Stomach (tissue), 9 donors: Measurements from ENCODE around the gene FKBP10. TPM values are rescaled to one million over a fixed set of nuclear protein-coding genes. Genes with fewer than 3 reads are reported as not detected.
A peak's percentile ranks its signal among the peaks of the same experiment; 100 is the strongest.

Experiments used
- DNase-seq, 2 donors: peaks; one replicate each; pipeline versions ENCODE4 v3.0.0 to v3.0.0-alpha.2; 2013 to 2019
- H3K27ac ChIP-seq, 5 donors: fragments of 200-600 bp in 4 of 5; sonication (generic) in 4 of 5; one replicate each; pipeline ENCODE4 v1.5.1; 2013 to 2019; ENCODE audit warnings: mild to moderate bottlenecking in 1 of 5, moderate library complexity in 1 of 5
- H3K27me3 ChIP-seq, 3 donors: fragments of 200-600 bp; sonication (generic); one replicate each; pipeline ENCODE4 v1.5.1; 2017 to 2019; ENCODE audit warnings: mixed run types in 1 of 3
- H3K36me3 ChIP-seq, 4 donors: fragments of 200-600 bp; sonication (generic); 1 replicate in 3 of 4; 2 replicates in 1 of 4; pipeline ENCODE4 v1.5.1; 2016 to 2019
- H3K4me1 ChIP-seq, 4 donors: fragments of 200-600 bp; sonication (generic); one replicate each; pipeline ENCODE4 v1.5.1; 2016 to 2019
- H3K4me3 ChIP-seq, 4 donors: fragments of 200-600 bp; sonication (generic) in 3 of 4; one replicate each; pipeline ENCODE4 v1.5.1; 2016 to 2019; ENCODE audit warnings: mild to moderate bottlenecking in 1 of 4
- H3K9me3 ChIP-seq, 4 donors: fragments of 200-600 bp; sonication (generic); one replicate each; pipeline ENCODE4 v1.5.1; 2016 to 2019
- EP300 ChIP-seq: sonication (generic); formaldehyde crosslinking; IDR thresholded peaks from one replicate; pipeline ENCODE4 v1.6.1; 2017; ENCODE audit warnings: antibody characterized with exemption
- POLR2A ChIP-seq, 4 donors: fragments of 450-650 bp; IDR thresholded peaks; one replicate each; pipeline ENCODE4 v1.6.1; 2016; ENCODE audit warnings: antibody characterized with exemption in 4 of 4, control low read depth in 2 of 4, mild to moderate bottlenecking in 1 of 4, moderate library complexity in 1 of 4
- POLR2AphosphoS5 ChIP-seq, 3 donors: sonication (generic); formaldehyde crosslinking; IDR thresholded peaks; one replicate each; pipeline ENCODE4 v1.6.1; 2016; ENCODE audit warnings: antibody characterized with exemption in 3 of 3
- WGBS, 5 donors: extraction: QIAGEN DNeasy Blood & Tissue Kit in 3 of 5; methylation state at CpG; one replicate each; pipeline versions ENCODE4 v1.1.5 to v1.1.7; 2013 to 2018; 5-methylcytosine and 5-hydroxymethylcytosine counted together
- intact Hi-C: fragments of 100-400 bp; cut with DNase I; formaldehyde crosslinking; loops from one replicate; pipeline ENCODE4 v1.15.1; 2023; ENCODE audit warnings: low total_unique reads
- polyA plus RNA-seq, 3 donors: library from polyadenylated mRNA; stranded (reverse); fragments of 200-250 nt; gene quantifications; one replicate each; pipeline ENCODE4 v1.2.3, GENCODE V29; 2013
- total RNA-seq, 5 donors: library from RNA; depleted of rRNA; stranded (reverse); fragments of >200 nt; gene quantifications; one replicate each; pipeline versions ENCODE4 v1.1.0 to v1.2.3, GENCODE V29; 2014 to 2016
- TF ChIP-seq, protein P1 (sequence below), 7 experiments: fragments of 450-650 bp in 4 of 7; fragments of 200-600 bp in 3 of 7; sonication (generic) in 3 of 7; IDR thresholded peaks; one replicate each; pipeline ENCODE4 v1.5.1; 2016 to 2019; ENCODE audit warnings: antibody characterized with exemption in 7 of 7, control low read depth in 2 of 7, mild to moderate bottlenecking in 1 of 7
- donor health status: healthy with polysubstance abuse.
- donor health status: Bipolar disorder and iron deficiency.
- donor health status: healthy.

Gene FKBP10
- total and polyA plus RNA-seq, 8 donors = 4.6 to 45.3 (median 14.9) TPM

- intact Hi-C loops = no loop called here
- TF ChIP-seq, protein P1, sequence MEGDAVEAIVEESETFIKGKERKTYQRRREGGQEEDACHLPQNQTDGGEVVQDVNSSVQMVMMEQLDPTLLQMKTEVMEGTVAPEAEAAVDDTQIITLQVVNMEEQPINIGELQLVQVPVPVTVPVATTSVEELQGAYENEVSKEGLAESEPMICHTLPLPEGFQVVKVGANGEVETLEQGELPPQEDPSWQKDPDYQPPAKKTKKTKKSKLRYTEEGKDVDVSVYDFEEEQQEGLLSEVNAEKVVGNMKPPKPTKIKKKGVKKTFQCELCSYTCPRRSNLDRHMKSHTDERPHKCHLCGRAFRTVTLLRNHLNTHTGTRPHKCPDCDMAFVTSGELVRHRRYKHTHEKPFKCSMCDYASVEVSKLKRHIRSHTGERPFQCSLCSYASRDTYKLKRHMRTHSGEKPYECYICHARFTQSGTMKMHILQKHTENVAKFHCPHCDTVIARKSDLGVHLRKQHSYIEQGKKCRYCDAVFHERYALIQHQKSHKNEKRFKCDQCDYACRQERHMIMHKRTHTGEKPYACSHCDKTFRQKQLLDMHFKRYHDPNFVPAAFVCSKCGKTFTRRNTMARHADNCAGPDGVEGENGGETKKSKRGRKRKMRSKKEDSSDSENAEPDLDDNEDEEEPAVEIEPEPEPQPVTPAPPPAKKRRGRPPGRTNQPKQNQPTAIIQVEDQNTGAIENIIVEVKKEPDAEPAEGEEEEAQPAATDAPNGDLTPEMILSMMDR (IDR thresholded peaks at IDR 0.05) = no peak
- TF ChIP-seq EP300 (no peak), POLR2AphosphoS5 (IDR thresholded peaks at IDR 0.05) (peak in 2 of 3 donors; percentile 36 to 74), POLR2A (IDR thresholded peaks at IDR 0.05) (no peak)
- DNase-seq = peak; percentile 66 to 80
- Histone ChIP-seq H3K27ac (peak overlapping the region; percentile 93 to 99 (median 96)), H3K4me3 (peak overlapping the region; percentile 61 to 76 (median 64)), H3K4me1 (peaks cover 37 to 75% (median 70%) of the 10 kb centered on the region in 4 donors), H3K9me3 (no peaks in the 10 kb centered on the region), H3K27me3 (peaks cover 0 to 29% (median 0%) of the 10 kb centered on the region in 3 donors), H3K36me3 (no peaks in the 10 kb centered on the region)
- WGBS, 5 donors = 11 to 25% (median 15%) methylated on average over 6 of the region's 6 CpGs
Observed at GRCh38 chr17:41784207-41784744, 28.5 kb upstream of the FKBP10 start.

GRCh38 chr17:41785091-41785858, 27.5 kb upstream of the FKBP10 start:
- peaks cover 37 to 65% (median 62%) of the 10 kb centered on the region in 4 donors for H3K4me1 ChIP-seq
- TF ChIP-seq EP300 (no peak), POLR2AphosphoS5 (IDR thresholded peaks at IDR 0.05) (no peak), POLR2A (IDR thresholded peaks at IDR 0.05) (no peak)
- TF ChIP-seq, protein P1 (IDR thresholded peaks at IDR 0.05) = no peak
- intact Hi-C loops = no loop called here
- peak in 1 of 2 donors; percentile 92 for DNase-seq
- H3K4me3 ChIP-seq = peak overlapping the region; percentile 61 to 76 (median 64)
- no peaks in the 10 kb centered on the region for H3K9me3 ChIP-seq
- no peaks in the 10 kb centered on the region for H3K36me3 ChIP-seq
- H3K27me3 ChIP-seq = peaks cover 0 to 29% (median 0%) of the 10 kb centered on the region in 3 donors
- peak overlapping the region; percentile 93 to 99 (median 96) for H3K27ac ChIP-seq
- WGBS, 5 donors = 2 to 8% (median 7%) methylated on average over 8 to 13 of the region's 13 CpGs

- WGBS, 5 donors = 0 to 4% (median 1%) methylated on average over 13 to 22 of the region's 22 CpGs
- Histone ChIP-seq H3K36me3 (no peaks in the 10 kb centered on the region), H3K27me3 (peaks cover 0 to 29% (median 0%) of the 10 kb centered on the region in 3 donors), H3K4me3 (peak overlapping the region; percentile 61 to 76 (median 64)), H3K27ac (peak overlapping the region; percentile 93 to 99 (median 96)), H3K4me1 (peaks cover 37 to 65% (median 59%) of the 10 kb centered on the region in 4 donors), H3K9me3 (no peaks in the 10 kb centered on the region)
- intact Hi-C loops = no loop called here
- peak; percentile 84 to 95 for DNase-seq
- TF ChIP-seq POLR2AphosphoS5 (IDR thresholded peaks at IDR 0.05) (peak in 2 of 3 donors; percentile 85 to 88), EP300 (no peak), POLR2A (IDR thresholded peaks at IDR 0.05) (peak in 1 of 4 donors; percentile 36)
- TF ChIP-seq, protein P1 (IDR thresholded peaks at IDR 0.05) = peak in 1 of 7 experiments; percentile 8
Observed at GRCh38 chr17:41785859-41786226, 27.0 kb upstream of the FKBP10 start.

- Histone ChIP-seq H3K36me3 (no peaks in the 10 kb centered on the region), H3K27me3 (peaks cover 0 to 29% (median 0%) of the 10 kb centered on the region in 3 donors), H3K4me1 (peaks cover 35 to 63% (median 55%) of the 10 kb centered on the region in 4 donors), H3K9me3 (no peaks in the 10 kb centered on the region), H3K27ac (peak within 1 kb of the TSS; percentile 93 to 99 (median 96)), H3K4me3 (peak within 1 kb of the TSS; percentile 61 to 76 (median 64))
- DNase-seq = peak; percentile 100
- TF ChIP-seq, protein P1 (IDR thresholded peaks at IDR 0.05) = peak in 4 of 7 experiments; percentile 48 to 65 (median 52)
- TF ChIP-seq POLR2AphosphoS5 (IDR thresholded peaks at IDR 0.05) = peak; percentile 6 to 98 (median 97)
- TF ChIP-seq EP300 = no peak
- peak in 2 of 4 donors; percentile 93 to 97 for TF ChIP-seq POLR2A (IDR thresholded peaks at IDR 0.05)
- WGBS, 5 donors = 0 to 2% (median 1%) methylated on average over 30 to 79 of the region's 79 CpGs
- intact Hi-C loops = no loop called here
Observed at GRCh38 chr17:41786227-41787020, 26.4 kb upstream of the FKBP10 start, which contains the start of gene JUP. JUP (minus strand) TSS chr17:41786711; CDS start chr17:41771854, 14,857 bp downstream.
